Ascending aorta (tissue), 2 donors: ENCODE data around the gene CERK. TPM values are rescaled to one million over a fixed set of nuclear protein-coding genes. Genes with fewer than 3 reads are reported as not detected.

ENCODE experiments used
- DNase-seq, 2 donors: peaks; one replicate each; pipeline ENCODE4 v3.0.0-alpha.2; 2019; ENCODE audit warnings: low spot score in 2 of 2
- H3K27ac ChIP-seq, 2 donors: fragments of 200-600 bp; sonication (generic); one replicate each; pipeline ENCODE4 v1.5.1; 2016 to 2017; ENCODE audit warnings: mild to moderate bottlenecking in 1 of 2
- H3K27me3 ChIP-seq: fragments of 200-600 bp; sonication (generic); one replicate; pipeline ENCODE4 v1.5.1; 2017
- H3K36me3 ChIP-seq, 2 donors: fragments of 200-600 bp; sonication (generic); one replicate each; pipeline ENCODE4 v1.5.1; 2016
- H3K4me1 ChIP-seq, 2 donors: fragments of 200-600 bp; sonication (generic); one replicate each; pipeline ENCODE4 v1.5.1; 2016 to 2017; ENCODE audit warnings: mild to moderate bottlenecking in 1 of 2
- H3K4me3 ChIP-seq, 2 donors: fragments of 200-600 bp; sonication (generic); one replicate each; pipeline ENCODE4 v1.5.1; 2016 to 2017; ENCODE audit warnings: mild to moderate bottlenecking in 1 of 2
- H3K9me3 ChIP-seq, 2 donors: fragments of 200-600 bp; sonication (generic); one replicate each; pipeline ENCODE4 v1.5.1; 2016
- intact Hi-C: fragments of 100-400 bp; cut with DNase I; formaldehyde crosslinking; loops from one replicate; pipeline ENCODE4 v1.15.1; 2023
- total RNA-seq: library from RNA; depleted of rRNA; stranded (reverse); fragments of >200 nt; gene quantifications from one replicate; pipeline ENCODE4 v1.1.0, GENCODE V29; 2016
- TF ChIP-seq, protein P1 (sequence below), 3 experiments: fragments of 200-600 bp in 2 of 3; fragments of 450-650 bp in 1 of 3; sonication (generic) in 2 of 3; IDR thresholded peaks; one replicate each; pipeline ENCODE4 v1.5.1; 2016 to 2019; ENCODE audit warnings: antibody characterized with exemption in 3 of 3, mild to moderate bottlenecking in 1 of 3, moderate library complexity in 1 of 3

The CERK gene
- total RNA-seq, 1 donor from 2014 or later = 27.5 TPM

DNA sequence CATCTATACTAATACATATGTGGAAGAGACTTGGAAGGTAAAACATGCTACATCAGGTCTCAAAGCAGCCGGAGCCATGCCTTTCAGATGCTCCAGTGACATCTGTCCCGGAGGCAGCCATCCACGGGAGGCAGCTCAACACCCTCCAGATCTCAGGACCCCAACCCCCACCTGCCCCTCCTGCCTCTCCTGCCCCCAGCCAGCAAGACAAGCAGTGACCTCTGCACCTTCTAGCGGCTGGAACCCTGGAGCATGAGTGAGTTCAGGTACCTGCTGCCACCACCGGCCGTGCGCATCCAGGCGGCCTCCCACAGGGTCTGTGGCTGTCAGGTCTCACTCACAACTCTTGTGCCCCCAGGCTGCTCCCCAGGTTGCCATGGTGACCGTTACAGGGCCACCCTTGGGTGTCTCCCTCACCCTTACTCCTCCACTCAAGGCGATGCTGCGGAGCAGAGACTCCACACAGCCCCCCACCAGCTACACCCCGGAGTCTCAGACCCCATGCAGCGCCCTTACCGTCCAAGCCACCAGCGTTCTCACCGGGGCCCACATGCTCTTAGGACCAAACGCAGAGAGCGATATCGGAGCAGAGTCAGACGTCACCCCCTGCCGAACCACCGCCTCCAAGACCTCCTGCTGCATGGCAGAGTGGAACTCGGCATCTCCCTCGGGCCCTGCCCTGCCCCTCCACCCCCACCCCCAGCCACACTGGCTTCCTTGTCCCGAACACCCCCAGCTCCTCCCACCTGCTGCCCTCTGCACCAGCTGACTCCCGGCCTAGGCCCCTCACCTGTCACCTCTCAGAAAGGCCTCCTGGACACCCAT, 34.7 kb downstream of the CERK start:
- H3K27ac ChIP-seq = no peak overlapping the region
- H3K27me3 ChIP-seq = no peaks in the 10 kb centered on the region
- no peak overlapping the region for H3K4me3 ChIP-seq
- no peaks in the 10 kb centered on the region for H3K9me3 ChIP-seq
- intact Hi-C loops = no loop called here
- no peaks in the 10 kb centered on the region for H3K4me1 ChIP-seq
- peaks cover 85 to 86% of the 10 kb centered on the region in 2 donors for H3K36me3 ChIP-seq
- DNase-seq = no peak
- TF ChIP-seq, protein P1, sequence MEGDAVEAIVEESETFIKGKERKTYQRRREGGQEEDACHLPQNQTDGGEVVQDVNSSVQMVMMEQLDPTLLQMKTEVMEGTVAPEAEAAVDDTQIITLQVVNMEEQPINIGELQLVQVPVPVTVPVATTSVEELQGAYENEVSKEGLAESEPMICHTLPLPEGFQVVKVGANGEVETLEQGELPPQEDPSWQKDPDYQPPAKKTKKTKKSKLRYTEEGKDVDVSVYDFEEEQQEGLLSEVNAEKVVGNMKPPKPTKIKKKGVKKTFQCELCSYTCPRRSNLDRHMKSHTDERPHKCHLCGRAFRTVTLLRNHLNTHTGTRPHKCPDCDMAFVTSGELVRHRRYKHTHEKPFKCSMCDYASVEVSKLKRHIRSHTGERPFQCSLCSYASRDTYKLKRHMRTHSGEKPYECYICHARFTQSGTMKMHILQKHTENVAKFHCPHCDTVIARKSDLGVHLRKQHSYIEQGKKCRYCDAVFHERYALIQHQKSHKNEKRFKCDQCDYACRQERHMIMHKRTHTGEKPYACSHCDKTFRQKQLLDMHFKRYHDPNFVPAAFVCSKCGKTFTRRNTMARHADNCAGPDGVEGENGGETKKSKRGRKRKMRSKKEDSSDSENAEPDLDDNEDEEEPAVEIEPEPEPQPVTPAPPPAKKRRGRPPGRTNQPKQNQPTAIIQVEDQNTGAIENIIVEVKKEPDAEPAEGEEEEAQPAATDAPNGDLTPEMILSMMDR (IDR thresholded peaks at IDR 0.05) = no peak

DNA sequence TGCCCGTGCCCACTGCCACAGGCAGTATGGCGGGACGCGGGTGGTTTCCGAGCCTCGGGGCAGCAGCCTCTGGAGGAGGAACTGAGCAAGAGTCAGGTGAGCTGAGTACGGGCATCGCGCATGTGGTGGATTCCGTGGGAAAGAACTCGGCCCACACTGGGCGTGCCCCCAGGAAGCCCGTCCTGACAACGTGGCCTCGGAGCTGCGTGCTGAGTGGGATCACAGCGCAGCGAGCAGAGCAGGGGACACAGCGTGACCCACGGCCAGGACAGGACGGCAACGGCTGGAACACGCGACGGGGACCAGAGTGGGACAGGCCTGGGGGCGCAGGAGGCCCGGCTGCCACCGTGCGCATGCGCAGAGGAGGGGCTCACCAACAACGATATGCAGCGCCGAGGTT, 36.8 kb downstream of the CERK start:
- peaks cover 86 to 89% of the 10 kb centered on the region in 2 donors for H3K36me3 ChIP-seq
- H3K9me3 ChIP-seq = no peaks in the 10 kb centered on the region
- H3K4me1 ChIP-seq = no peaks in the 10 kb centered on the region
- no peak overlapping the region for H3K4me3 ChIP-seq
- no peak overlapping the region for H3K27ac ChIP-seq
- intact Hi-C loops = no loop called here
- no peaks in the 10 kb centered on the region for H3K27me3 ChIP-seq
- TF ChIP-seq, protein P1 (IDR thresholded peaks at IDR 0.05) = no peak
- DNase-seq = no peak

GRCh38 chr22:46699091-46699490, 39.0 kb downstream of the CERK start:
- TF ChIP-seq, protein P1 (IDR thresholded peaks at IDR 0.05) = no peak
- Histone ChIP-seq H3K36me3 (peaks cover 91 to 96% of the 10 kb centered on the region in 2 donors), H3K4me3 (no peak overlapping the region), H3K4me1 (no peaks in the 10 kb centered on the region), H3K27me3 (no peaks in the 10 kb centered on the region), H3K9me3 (no peaks in the 10 kb centered on the region), H3K27ac (no peak overlapping the region)
- no peak for DNase-seq
- intact Hi-C loops = no loop called here

DNA sequence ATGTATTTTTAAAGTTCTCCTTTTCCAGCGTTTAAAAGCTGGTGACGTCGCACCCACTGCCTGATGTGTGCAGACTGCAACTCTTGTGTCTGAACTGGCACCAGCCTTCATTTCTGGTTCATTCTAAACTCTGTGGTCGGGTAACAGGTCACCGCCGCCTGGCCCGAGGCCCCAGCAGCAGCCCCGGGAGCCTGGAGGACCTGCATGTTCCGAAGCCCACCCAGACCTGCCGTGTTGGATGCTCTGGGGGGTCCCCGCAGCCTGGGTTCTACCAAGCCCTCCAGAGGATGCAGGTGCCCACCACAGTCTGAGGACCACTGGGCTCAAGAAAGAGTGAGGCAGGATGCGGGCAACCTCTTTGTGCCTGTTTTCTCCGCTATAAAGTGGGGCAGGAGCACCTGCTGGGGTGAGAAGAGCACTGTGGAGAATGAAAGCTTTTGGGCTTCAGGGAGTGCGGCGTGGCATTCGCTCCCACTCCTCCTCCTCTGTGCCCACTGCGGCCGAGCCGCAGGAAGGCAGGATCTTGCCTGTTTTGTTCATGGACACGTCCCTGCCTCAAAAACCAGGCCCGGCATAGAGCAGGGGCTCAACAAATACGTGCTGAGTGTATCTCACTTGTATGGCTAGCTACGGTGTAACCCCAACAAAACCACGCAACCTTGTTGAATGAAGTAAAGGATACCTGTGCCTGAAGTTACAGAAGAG, 40.1 kb downstream of the CERK start:
- Histone ChIP-seq H3K27me3 (no peaks in the 10 kb centered on the region), H3K27ac (no peak overlapping the region), H3K4me1 (no peaks in the 10 kb centered on the region), H3K4me3 (no peak overlapping the region), H3K9me3 (no peaks in the 10 kb centered on the region), H3K36me3 (peaks cover 91 to 93% of the 10 kb centered on the region in 2 donors)
- intact Hi-C loops = no loop called here
- TF ChIP-seq, protein P1 (IDR thresholded peaks at IDR 0.05) = no peak
- no peak for DNase-seq

DNA sequence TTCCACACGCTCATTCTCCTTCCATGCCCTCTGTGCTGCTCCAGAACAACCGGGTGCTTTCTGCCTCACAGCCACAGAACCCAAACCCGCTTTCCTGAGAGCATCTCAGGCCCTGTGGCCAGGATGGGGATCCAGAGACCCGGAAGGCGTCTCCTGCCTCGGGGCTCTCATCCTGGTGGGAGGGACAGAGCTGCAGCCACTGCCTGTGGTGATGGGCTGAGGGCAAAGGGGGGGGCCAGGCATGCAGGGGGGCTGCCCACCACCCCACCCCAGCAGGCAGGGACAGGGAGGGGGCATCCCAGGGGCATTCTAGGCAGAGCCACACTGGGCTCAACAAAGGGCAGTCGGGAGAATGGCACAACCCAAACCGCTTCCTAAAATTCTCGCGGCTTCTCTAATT, 41.4 kb downstream of the CERK start:
- Histone ChIP-seq H3K9me3 (no peaks in the 10 kb centered on the region), H3K4me1 (no peaks in the 10 kb centered on the region), H3K27ac (no peak overlapping the region), H3K27me3 (no peaks in the 10 kb centered on the region), H3K4me3 (no peak overlapping the region), H3K36me3 (peaks cover 93 to 96% of the 10 kb centered on the region in 2 donors)
- DNase-seq = no peak
- intact Hi-C loops = no loop called here
- TF ChIP-seq, protein P1 (IDR thresholded peaks at IDR 0.05) = no peak
